Tibial nerve (tissue), 4 donors: ENCODE results near the gene KCNQ1. TPM values are rescaled to one million over a fixed set of nuclear protein-coding genes. Genes with fewer than 3 reads are reported as not detected.

ENCODE experiments used
- DNase-seq, 2 donors: peaks; one replicate each; pipeline ENCODE4 v3.0.0-alpha.2; 2019; ENCODE audit warnings: low spot score in 2 of 2
- H3K27ac ChIP-seq, 4 donors: fragments of 200-600 bp; sonication (generic) in 3 of 4; one replicate each; pipeline ENCODE4 v1.5.1; 2017 to 2019; ENCODE audit warnings: mild to moderate bottlenecking in 1 of 4
- H3K27me3 ChIP-seq, 2 donors: fragments of 200-600 bp; sonication (generic) in 1 of 2; one replicate each; pipeline versions ENCODE4 v1.5.1 to v1.6.0; 2017 to 2019
- H3K36me3 ChIP-seq, 3 donors: fragments of 200-600 bp; sonication (generic); one replicate each; pipeline ENCODE4 v1.5.1; 2018 to 2019
- H3K4me1 ChIP-seq, 4 donors: fragments of 200-600 bp; sonication (generic) in 3 of 4; one replicate each; pipeline ENCODE4 v1.5.1; 2017 to 2019
- H3K4me3 ChIP-seq, 4 donors: fragments of 200-600 bp; sonication (generic) in 3 of 4; one replicate each; pipeline ENCODE4 v1.5.1; 2017 to 2019; ENCODE audit warnings: mild to moderate bottlenecking in 1 of 4, moderate library complexity in 1 of 4
- H3K9me3 ChIP-seq, 4 donors: fragments of 200-600 bp; sonication (generic) in 3 of 4; one replicate each; pipeline ENCODE4 v1.5.1; 2017 to 2019
- CTCF ChIP-seq, 5 experiments: fragments of 200-600 bp in 3 of 5; fragments of 450-650 bp in 2 of 5; sonication (generic) in 3 of 5; IDR thresholded peaks; one replicate each; pipeline ENCODE4 v1.5.1; 2016 to 2019; ENCODE audit warnings: antibody characterized with exemption in 5 of 5, mild to moderate bottlenecking in 3 of 5, moderate library complexity in 2 of 5
- EP300 ChIP-seq, 2 donors: sonication (generic); formaldehyde crosslinking; IDR thresholded peaks; one replicate each; pipeline ENCODE4 v1.6.1; 2017; ENCODE audit warnings: antibody characterized with exemption in 2 of 2, mild to moderate bottlenecking in 1 of 2
- POLR2A ChIP-seq, 2 donors: fragments of 450-650 bp; IDR thresholded peaks; one replicate each; pipeline ENCODE4 v1.6.1; 2017; ENCODE audit warnings: antibody characterized with exemption in 2 of 2, mild to moderate bottlenecking in 2 of 2, moderate library complexity in 2 of 2
- WGBS, 2 donors: methylation state at CpG; one replicate each; pipeline ENCODE4 v1.1.5; 2018; 5-methylcytosine and 5-hydroxymethylcytosine counted together
- total RNA-seq, 4 donors: library from RNA; depleted of rRNA; stranded (reverse); fragments of >200 nt; gene quantifications; one replicate each; pipeline ENCODE4 v1.1.0, GENCODE V29; 2016

KCNQ1 gene
- total RNA-seq, 4 donors from 2014 or later, result 3.5 to 11.4 (median 7.5) TPM

- Histone ChIP-seq H3K4me1 (peaks cover 0 to 49% (median 17%) of the 10 kb centered on the region in 4 donors), H3K36me3 (no peaks in the 10 kb centered on the region), H3K4me3 (no peak overlapping the region), H3K27ac (no peak overlapping the region), H3K27me3 (no peaks in the 10 kb centered on the region), H3K9me3 (peaks cover 0 to 6% (median 0%) of the 10 kb centered on the region in 4 donors)
- no peak for TF ChIP-seq EP300 (IDR thresholded peaks at IDR 0.05)
- no peak for TF ChIP-seq CTCF (IDR thresholded peaks at IDR 0.05)
- TF ChIP-seq POLR2A (IDR thresholded peaks at IDR 0.05), result no peak
- DNase-seq, result peak in 1 of 2 donors; percentile 11
- WGBS, 2 donors, result 92 to 97% methylated on average over 20 of the region's 20 CpGs
These were observed 358.6 kb downstream of the KCNQ1 start for GRCh38 chr11:2803186-2804091.

GRCh38 chr11:2804189-2804588 lies 359.4 kb downstream of the KCNQ1 start:
- WGBS, 2 donors, result 86 to 89% methylated on average over 8 to 10 of the region's 10 CpGs
- peak overlapping the region in 1 of 4 donors; percentile 80 for H3K27ac ChIP-seq
- DNase-seq, result peak in 1 of 2 donors; percentile 8

GRCh38 chr11:2804701-2805387 lies 360.0 kb downstream of the KCNQ1 start:
- Histone ChIP-seq H3K9me3 (no peaks in the 10 kb centered on the region), H3K36me3 (no peaks in the 10 kb centered on the region), H3K27ac (peak overlapping the region in 2 of 4 donors; percentile 79 to 80), H3K4me1 (peaks cover 0 to 51% (median 17%) of the 10 kb centered on the region in 4 donors), H3K4me3 (no peak overlapping the region), H3K27me3 (no peaks in the 10 kb centered on the region)
- TF ChIP-seq EP300 (IDR thresholded peaks at IDR 0.05), result no peak
- no peak for TF ChIP-seq CTCF (IDR thresholded peaks at IDR 0.05)
- TF ChIP-seq POLR2A (IDR thresholded peaks at IDR 0.05), result no peak
- DNase-seq, result peak in 1 of 2 donors; percentile 12
- 77 to 85% methylated on average over 19 of the region's 19 CpGs for WGBS, 2 donors

More at GRCh38 chr11:2804189-2804588, 359.4 kb downstream of the KCNQ1 start:
- Histone ChIP-seq H3K9me3 (peaks cover 0 to under 1% (median 0%) of the 10 kb centered on the region in 4 donors), H3K4me1 (peaks cover 0 to 51% (median 17%) of the 10 kb centered on the region in 4 donors), H3K4me3 (no peak overlapping the region), H3K36me3 (no peaks in the 10 kb centered on the region), H3K27me3 (no peaks in the 10 kb centered on the region)
- no peak for TF ChIP-seq EP300 (IDR thresholded peaks at IDR 0.05)
- no peak for TF ChIP-seq POLR2A (IDR thresholded peaks at IDR 0.05)
- TF ChIP-seq CTCF (IDR thresholded peaks at IDR 0.05), result no peak

- Histone ChIP-seq H3K4me3 (no peak overlapping the region), H3K27ac (peak overlapping the region in 2 of 4 donors; percentile 79 to 80), H3K9me3 (peaks cover 0 to 3% (median 0%) of the 10 kb centered on the region in 4 donors), H3K4me1 (peaks cover 0 to 51% (median 17%) of the 10 kb centered on the region in 4 donors), H3K27me3 (no peaks in the 10 kb centered on the region), H3K36me3 (no peaks in the 10 kb centered on the region)
- 74 to 77% methylated on average over 20 of the region's 20 CpGs for WGBS, 2 donors
- DNase-seq, result peak in 1 of 2 donors; percentile 13
- TF ChIP-seq EP300 (IDR thresholded peaks at IDR 0.05), result no peak
- no peak for TF ChIP-seq CTCF (IDR thresholded peaks at IDR 0.05)
- no peak for TF ChIP-seq POLR2A (IDR thresholded peaks at IDR 0.05)
These were observed 360.7 kb downstream of the KCNQ1 start for GRCh38 chr11:2805388-2806056.
